Sigmoid colon (tissue), 4 donors: ENCODE data around the gene ACMSD.

Source experiments
- CTCF ChIP-seq, 4 experiments: fragments of 450-650 bp in 3 of 4; fragments of 200-600 bp in 1 of 4; IDR thresholded peaks; one replicate each; pipeline ENCODE4 v1.5.1; 2016 to 2019; ENCODE audit warnings: antibody characterized with exemption in 4 of 4, mild to moderate bottlenecking in 3 of 4, moderate library complexity in 2 of 4
- EP300 ChIP-seq, 4 donors: sonication (generic); formaldehyde crosslinking; IDR thresholded peaks; one replicate each; pipeline ENCODE4 v1.6.1; 2017; ENCODE audit warnings: antibody characterized with exemption in 4 of 4
- POLR2A ChIP-seq, 2 donors: fragments of 450-650 bp; IDR thresholded peaks; one replicate each; pipeline ENCODE4 v1.6.1; 2016; ENCODE audit warnings: antibody characterized with exemption in 2 of 2, mild to moderate bottlenecking in 2 of 2, moderate library complexity in 2 of 2
- POLR2AphosphoS5 ChIP-seq, 4 donors: sonication (generic); formaldehyde crosslinking; IDR thresholded peaks; one replicate each; pipeline ENCODE4 v1.6.1; 2017; ENCODE audit warnings: antibody characterized with exemption in 4 of 4

DNA sequence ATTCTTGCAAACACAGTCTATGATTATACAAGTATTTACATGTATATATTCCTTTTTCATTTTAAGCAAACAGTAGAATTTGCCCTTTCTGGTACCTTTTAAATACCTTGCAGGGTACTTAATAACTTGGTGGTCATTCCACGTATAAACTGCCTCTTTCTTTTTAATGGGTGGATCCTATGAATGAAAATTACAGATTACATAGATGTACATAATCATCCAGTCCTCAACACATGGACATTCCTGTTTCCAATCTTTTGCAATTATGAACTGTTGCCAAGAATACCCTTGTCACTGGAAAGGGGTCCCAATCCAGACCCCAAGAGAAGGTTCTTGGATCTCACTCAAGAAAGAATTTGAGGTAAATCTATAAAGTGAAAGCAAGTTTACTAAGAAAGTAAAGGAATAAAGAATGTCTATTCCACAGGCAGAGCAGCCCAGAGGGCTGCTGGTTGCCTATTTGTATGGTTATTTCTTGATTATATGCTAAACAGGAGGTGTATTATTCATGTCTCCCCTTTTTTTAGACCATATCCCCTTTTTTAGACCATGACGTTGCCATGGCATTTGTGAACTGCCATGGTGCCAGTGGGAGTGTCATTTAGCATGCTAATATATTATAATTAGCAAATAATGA, 72.5 kb downstream of the ACMSD start:
- TF ChIP-seq EP300 (IDR thresholded peaks at IDR 0.05) = no peak
- no peak for TF ChIP-seq CTCF (IDR thresholded peaks at IDR 0.05)
- no peak for TF ChIP-seq POLR2AphosphoS5 (IDR thresholded peaks at IDR 0.05)
- no peak for TF ChIP-seq POLR2A (IDR thresholded peaks at IDR 0.05)
